Measurements from ENCODE around the gene WFDC5.
"Not testable (repeated sequence)": the region's sequence is repeated elsewhere in the genome, so short reads cannot be mapped to it uniquely, and the experiment has no call there.

WFDC5 gene

DNA sequence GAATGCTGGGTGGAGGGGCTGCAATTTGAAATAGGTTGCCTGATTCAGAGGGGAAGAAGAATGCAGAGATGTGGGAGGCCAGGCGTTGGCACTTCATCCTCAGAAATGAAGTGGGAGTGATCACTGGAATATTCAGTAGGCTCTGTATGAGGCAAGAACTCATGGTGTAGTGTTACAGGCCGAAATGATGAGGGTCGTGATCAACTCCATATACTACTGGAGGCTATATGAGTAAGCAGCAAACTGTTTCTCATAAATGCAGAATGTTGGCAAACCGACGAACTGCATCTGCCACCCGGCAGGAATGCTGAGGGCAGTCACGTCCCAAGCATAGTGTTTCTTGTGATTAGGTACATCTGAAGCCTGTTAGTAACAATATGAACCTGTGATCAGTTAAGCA lies 26.7 kb downstream of the WFDC5 start:
- DNase-seq (ENCODE audit: low read depth in 2 of 2), result no peak

DNA sequence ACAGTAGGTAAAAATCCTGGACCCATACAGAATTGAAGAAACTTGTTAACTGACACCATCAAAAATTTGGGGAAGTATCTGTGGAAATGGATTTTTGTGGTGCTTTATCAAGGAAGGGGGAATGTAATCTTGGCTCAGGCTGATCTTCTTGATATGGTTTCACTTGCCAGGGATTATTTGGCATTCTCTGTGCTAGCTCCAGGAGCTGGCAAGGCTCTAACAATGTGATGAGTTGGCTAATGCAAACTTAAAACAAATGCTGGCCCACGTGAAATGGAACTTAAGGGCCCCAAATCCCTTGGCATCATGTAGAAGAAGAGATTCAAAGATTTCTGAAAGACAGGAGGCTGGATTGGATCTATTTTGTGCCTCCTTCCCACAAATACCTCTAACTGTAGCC lies 27.2 kb downstream of the WFDC5 start:
- DNase-seq (ENCODE audit: low read depth in 2 of 2), result no peak

- DNase-seq (ENCODE audit: low read depth in 2 of 2), result no peak
These were observed 27.7 kb downstream of the WFDC5 start for GRCh38 chr20:45087097-45087790.

DNA sequence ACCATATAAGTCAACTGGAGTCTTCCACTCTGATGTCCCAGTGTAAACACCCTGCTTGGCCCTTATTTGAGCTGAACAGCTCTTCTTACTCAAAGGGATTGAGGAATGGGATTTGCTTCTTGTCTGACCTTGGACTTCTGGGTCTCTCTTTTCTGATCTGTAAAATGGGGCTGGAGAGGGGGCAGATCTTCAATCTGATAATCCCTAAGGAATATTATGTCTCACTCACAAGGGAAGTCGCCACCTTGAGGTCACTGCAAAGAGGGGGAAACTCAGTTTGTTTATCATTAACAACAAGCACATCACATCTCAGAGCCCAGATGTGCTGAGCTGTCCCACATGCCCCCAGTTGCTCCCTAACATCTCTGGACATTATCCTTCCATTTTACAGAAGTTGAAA lies 29.1 kb downstream of the WFDC5 start:
- no peak for DNase-seq (ENCODE audit: low read depth in 2 of 2)

DNA sequence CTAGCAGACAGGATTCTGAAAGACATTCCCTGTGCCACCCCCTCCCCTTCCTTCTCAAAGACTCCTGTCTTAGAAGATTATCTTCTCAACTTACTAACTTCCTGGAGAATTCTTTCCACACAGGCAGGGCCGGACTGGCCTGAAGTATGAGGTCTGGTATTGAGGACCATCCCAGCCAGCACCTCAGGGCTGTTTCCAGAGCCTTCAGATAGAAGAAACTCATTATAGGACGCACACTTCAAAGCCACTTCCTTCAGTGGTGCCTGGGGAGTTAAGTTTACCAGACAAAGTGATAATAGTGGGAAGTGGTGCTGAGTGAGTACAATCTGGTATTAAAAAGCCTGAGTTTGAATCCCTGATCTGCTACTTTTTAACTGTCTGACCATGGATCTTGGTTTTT lies 29.7 kb downstream of the WFDC5 start:
- DNase-seq (ENCODE audit: low read depth in 2 of 2), result no peak

DNA sequence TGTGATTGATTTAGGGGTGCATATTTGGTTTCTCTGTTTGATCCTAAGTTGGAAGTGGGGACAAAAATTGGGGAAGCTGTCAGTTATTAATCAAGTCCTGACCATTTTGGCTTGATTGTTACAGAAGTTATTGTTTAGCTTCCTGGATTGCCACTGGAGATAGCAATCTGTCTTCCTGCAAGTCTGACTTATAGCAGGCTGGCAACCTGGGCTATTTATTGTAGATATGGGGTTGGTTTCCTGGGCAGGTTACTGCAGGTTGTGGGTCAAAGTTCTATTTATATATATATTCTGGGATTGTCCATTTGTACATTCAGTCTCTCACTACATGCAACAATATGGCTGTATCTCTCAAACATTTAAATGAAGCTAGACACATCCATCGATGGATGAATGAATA lies 31.8 kb downstream of the WFDC5 start:
- DNase-seq (ENCODE audit: low read depth in 2 of 2), result no peak

DNA sequence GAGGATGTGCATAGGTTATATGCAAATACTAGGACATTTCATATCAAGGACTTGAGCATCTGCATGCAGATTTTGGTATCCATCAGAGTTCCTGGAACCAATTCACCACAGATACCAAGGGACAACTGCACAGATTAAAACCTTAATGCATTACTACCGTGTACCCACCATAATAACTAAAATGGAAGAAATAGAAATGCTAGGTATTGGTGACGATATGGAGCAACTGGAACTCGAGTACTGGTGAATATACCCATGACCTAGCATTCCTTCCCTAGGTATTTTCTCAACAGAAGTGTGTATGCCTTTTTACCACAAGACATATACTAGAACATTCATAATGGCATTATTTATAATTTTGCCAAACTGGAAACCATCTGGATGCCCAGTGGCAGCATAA lies 32.5 kb downstream of the WFDC5 start:
- DNase-seq (ENCODE audit: low read depth in 2 of 2), result no peak

GRCh38 chr20:45080867-45081624 lies 33.9 kb downstream of the WFDC5 start:
- no peak for DNase-seq (ENCODE audit: low read depth in 2 of 2)

DNA sequence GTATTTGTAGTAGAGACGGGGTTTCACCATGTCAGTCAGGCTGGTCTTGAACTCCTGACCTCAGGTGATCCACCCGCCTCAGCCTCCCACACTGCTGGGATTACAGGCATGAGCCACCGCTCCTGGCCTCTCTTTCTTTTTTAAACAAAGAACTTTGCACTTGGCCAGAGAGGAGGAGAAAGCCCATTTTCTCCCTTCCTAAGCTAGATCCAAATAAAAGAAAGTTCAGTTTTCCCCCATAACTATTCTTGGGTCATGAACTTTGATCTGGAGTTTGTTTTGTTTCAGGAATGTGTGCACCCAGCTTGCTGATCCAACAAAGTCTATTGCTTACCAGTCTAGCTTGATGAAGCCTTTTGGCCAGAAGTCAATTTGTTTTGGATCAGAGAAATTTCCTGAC lies 37.4 kb downstream of the WFDC5 start:
- no peak for DNase-seq (ENCODE audit: low read depth in 2 of 2)

DNA sequence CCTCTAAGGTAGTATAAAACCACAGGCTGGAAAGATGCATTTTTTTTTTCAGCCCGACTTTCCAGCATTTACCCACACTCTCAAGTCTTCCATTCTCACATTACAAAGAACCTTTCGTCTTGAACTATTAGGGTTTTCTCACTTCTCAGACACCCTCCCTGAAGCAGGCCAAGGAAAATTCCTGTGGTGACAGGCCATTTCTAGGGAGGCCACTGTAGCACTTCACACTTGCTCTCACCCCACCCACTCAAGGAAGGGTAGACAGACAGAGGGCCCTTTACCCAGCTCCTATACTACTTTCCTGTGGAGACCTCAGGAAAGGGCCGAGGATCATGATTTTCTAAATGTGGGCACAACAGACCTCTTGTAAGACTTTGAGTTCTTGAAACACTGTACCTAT lies 41.8 kb downstream of the WFDC5 start:
- DNase-seq (ENCODE audit: low read depth in 2 of 2), result no peak

- no peak for DNase-seq (ENCODE audit: low read depth in 2 of 2)
These were observed 42.9 kb downstream of the WFDC5 start for GRCh38 chr20:45072066-45072465.

GRCh38 chr20:45070932-45071632 lies 43.9 kb downstream of the WFDC5 start:
- DNase-seq (ENCODE audit: low read depth in 2 of 2), result no peak

- DNase-seq (ENCODE audit: low read depth in 2 of 2), result no peak
These were observed 45.7 kb downstream of the WFDC5 start for GRCh38 chr20:45069261-45069660.

- DNase-seq (ENCODE audit: low read depth in 2 of 2), result no peak
These were observed 47.4 kb downstream of the WFDC5 start for GRCh38 chr20:45067558-45067957.

GRCh38 chr20:45067087-45067486 lies 47.9 kb downstream of the WFDC5 start:
- DNase-seq (ENCODE audit: low read depth in 2 of 2), result no peak

GRCh38 chr20:45066372-45066771 lies 48.6 kb downstream of the WFDC5 start:
- no peak for DNase-seq (ENCODE audit: low read depth in 2 of 2)

DNA sequence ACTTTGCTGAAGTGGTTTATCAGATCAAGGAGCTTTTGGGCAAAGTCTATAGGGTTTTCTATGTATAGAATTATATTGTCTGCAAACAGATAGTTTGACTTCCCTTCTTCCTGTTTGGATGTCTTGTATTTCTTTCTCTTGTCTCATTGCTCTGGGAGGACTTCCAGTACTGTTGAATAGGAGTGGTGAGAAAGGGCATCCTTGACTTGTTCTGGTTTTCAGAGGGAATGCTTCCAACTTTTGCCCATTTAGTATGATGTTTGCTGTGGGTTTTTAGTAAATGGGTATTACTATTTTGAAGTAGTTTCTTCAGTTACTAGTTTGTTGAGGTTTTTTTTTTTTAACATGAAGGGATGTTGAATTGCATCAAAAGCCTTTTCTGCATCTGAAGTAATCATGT lies 50.2 kb downstream of the WFDC5 start:
- DNase-seq (ENCODE audit: low read depth in 2 of 2), result no peak

GRCh38 chr20:45063107-45063506 lies 51.9 kb downstream of the WFDC5 start:
- DNase-seq (ENCODE audit: low read depth in 2 of 2), result not testable (repeated sequence)

- DNase-seq (ENCODE audit: low read depth in 2 of 2), result no peak
These were observed 53.7 kb downstream of the WFDC5 start for GRCh38 chr20:45061244-45061643.

DNA sequence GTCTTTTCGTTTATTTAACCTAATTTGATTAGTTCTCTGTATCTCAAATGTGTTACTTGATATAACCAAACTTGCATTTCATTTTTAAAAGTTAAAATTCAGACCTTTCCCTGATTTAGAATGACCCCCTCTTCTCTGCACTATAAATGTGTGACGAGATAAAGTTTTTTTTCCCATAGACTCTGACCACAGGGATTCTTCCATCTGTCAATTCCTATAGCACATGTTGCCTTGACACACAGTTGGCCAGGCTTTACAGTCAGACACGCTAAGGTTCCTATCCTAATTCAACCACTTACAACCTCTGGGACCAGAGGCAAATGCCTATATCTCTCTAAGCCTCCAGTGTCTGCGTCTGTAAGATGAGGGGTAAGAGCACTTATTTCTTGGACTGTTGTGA lies 54.7 kb downstream of the WFDC5 start:
- no peak for DNase-seq (ENCODE audit: low read depth in 2 of 2)

Measured in stimulated activated CD4-positive, alpha-beta T cell treated with anti-CD3 and anti-CD28 coated beads, Interleukin-15, amount 100 ng/mL, for 48 hours (primary cell).